HG02852 (cell line): Measurements from ENCODE around the gene PAX8.

Source experiments
- ATAC-seq: cut with Tn5 transposase; IDR thresholded peaks from one replicate; pipeline ENCODE4 v1.9.1; 2021; ENCODE audit warnings: mild to moderate bottlenecking, moderate library complexity; ENCODE audit not compliant: unreplicated experiment

PAX8 gene

GRCh38 chr2:113224647-113225236 lies 54.0 kb downstream of the PAX8 start:
- no peak for ATAC-seq

- no peak for ATAC-seq
These were observed 54.9 kb downstream of the PAX8 start for GRCh38 chr2:113223813-113224212.

GRCh38 chr2:113221846-113222245 lies 56.9 kb downstream of the PAX8 start:
- no peak for ATAC-seq

GRCh38 chr2:113220970-113221708 lies 57.6 kb downstream of the PAX8 start:
- ATAC-seq, result no peak

GRCh38 chr2:113219889-113220641 lies 58.7 kb downstream of the PAX8 start:
- ATAC-seq, result no peak

GRCh38 chr2:113219525-113219888 lies 59.2 kb downstream of the PAX8 start:
- ATAC-seq, result no peak

- no peak for ATAC-seq
These were observed 59.7 kb downstream of the PAX8 start for GRCh38 chr2:113219092-113219441.

- ATAC-seq, result no peak
These were observed 60.2 kb downstream of the PAX8 start for GRCh38 chr2:113218283-113219091.

- no peak for ATAC-seq
These were observed 61.1 kb downstream of the PAX8 start for GRCh38 chr2:113217455-113218282.

GRCh38 chr2:113216891-113217454 lies 61.7 kb downstream of the PAX8 start:
- no peak for ATAC-seq

- no peak for ATAC-seq
These were observed 62.4 kb downstream of the PAX8 start for GRCh38 chr2:113216321-113216720.

GRCh38 chr2:113215056-113215455 lies 63.7 kb downstream of the PAX8 start:
- ATAC-seq, result no peak

GRCh38 chr2:113214141-113214540 lies 64.6 kb downstream of the PAX8 start:
- no peak for ATAC-seq

- no peak for ATAC-seq
These were observed 65.4 kb downstream of the PAX8 start for GRCh38 chr2:113213061-113213930.

- no peak for ATAC-seq
These were observed 66.3 kb downstream of the PAX8 start for GRCh38 chr2:113212245-113213060.

- no peak for ATAC-seq
These were observed 67.3 kb downstream of the PAX8 start for GRCh38 chr2:113211226-113212105.

- no peak for ATAC-seq
These were observed 69.0 kb downstream of the PAX8 start for GRCh38 chr2:113209646-113210171.
